Nephron (organoid): ENCODE measurements around the gene SRRM2.

Experiments used
- H3K27ac Mint-ChIP-seq, 3 experiments: 2 replicates each; pipeline ENCODE4 v1.8.0; 2020; ENCODE audit warnings: mixed read lengths in 3 of 3, mild to moderate bottlenecking in 2 of 3, moderate library complexity in 1 of 3
- H3K27me3 Mint-ChIP-seq: 2 replicates; pipeline ENCODE4 v1.8.0; 2021; ENCODE audit warnings: low read depth, mild to moderate bottlenecking, moderate library complexity, mixed read lengths
- H3K36me3 Mint-ChIP-seq: 2 replicates; pipeline ENCODE4 v1.8.0; 2020; ENCODE audit warnings: low read depth, mixed read lengths
- H3K4me1 Mint-ChIP-seq: 2 replicates; pipeline ENCODE4 v1.8.0; 2020; ENCODE audit warnings: mixed read lengths
- H3K4me3 Mint-ChIP-seq, 3 experiments: 2 replicates each; pipeline ENCODE4 v1.8.0; 2020; ENCODE audit warnings: mild to moderate bottlenecking in 3 of 3, mixed read lengths in 3 of 3, moderate library complexity in 2 of 3
- H3K9me3 Mint-ChIP-seq: 2 replicates; pipeline ENCODE4 v1.8.0; 2020; ENCODE audit warnings: mixed read lengths
- CTCF ChIP-seq, 3 experiments: fragments of 200-600 bp; sonication (generic); IDR thresholded peaks; one replicate each; pipeline ENCODE4 v1.5.0; 2021; ENCODE audit warnings: antibody characterized with exemption in 3 of 3; ENCODE audit not compliant: unreplicated experiment in 3 of 3

The SRRM2 gene

GRCh38 chr16:2706085-2706484, 46.4 kb upstream of the SRRM2 start:
- Mint-ChIP-seq H3K9me3 (no peaks in the 10 kb centered on the region), H3K4me3 (no peak overlapping the region), H3K4me1 (no peaks in the 10 kb centered on the region), H3K36me3 (peaks cover 3% of the 10 kb centered on the region), H3K27me3 (no peaks in the 10 kb centered on the region), H3K27ac (no peak overlapping the region)
- TF ChIP-seq CTCF (IDR thresholded peaks at IDR 0.05; ENCODE audit: unreplicated experiment in 3 of 3) = no peak

GRCh38 chr16:2706611-2707311, 45.7 kb upstream of the SRRM2 start:
- H3K4me3 Mint-ChIP-seq = no peak overlapping the region
- TF ChIP-seq CTCF (IDR thresholded peaks at IDR 0.05; ENCODE audit: unreplicated experiment in 3 of 3) = no peak
- no peaks in the 10 kb centered on the region for H3K27me3 Mint-ChIP-seq
- H3K36me3 Mint-ChIP-seq = peaks cover 3% of the 10 kb centered on the region
- no peak overlapping the region for H3K27ac Mint-ChIP-seq
- no peaks in the 10 kb centered on the region for H3K9me3 Mint-ChIP-seq
- no peaks in the 10 kb centered on the region for H3K4me1 Mint-ChIP-seq

- no peak for TF ChIP-seq CTCF (IDR thresholded peaks at IDR 0.05; ENCODE audit: unreplicated experiment in 3 of 3)
- no peaks in the 10 kb centered on the region for H3K27me3 Mint-ChIP-seq
- no peak overlapping the region for H3K27ac Mint-ChIP-seq
- no peaks in the 10 kb centered on the region for H3K4me1 Mint-ChIP-seq
- no peak overlapping the region for H3K4me3 Mint-ChIP-seq
- H3K36me3 Mint-ChIP-seq = peaks cover 3% of the 10 kb centered on the region
- no peaks in the 10 kb centered on the region for H3K9me3 Mint-ChIP-seq
These were observed 44.8 kb upstream of the SRRM2 start for GRCh38 chr16:2707368-2708289.

DNA sequence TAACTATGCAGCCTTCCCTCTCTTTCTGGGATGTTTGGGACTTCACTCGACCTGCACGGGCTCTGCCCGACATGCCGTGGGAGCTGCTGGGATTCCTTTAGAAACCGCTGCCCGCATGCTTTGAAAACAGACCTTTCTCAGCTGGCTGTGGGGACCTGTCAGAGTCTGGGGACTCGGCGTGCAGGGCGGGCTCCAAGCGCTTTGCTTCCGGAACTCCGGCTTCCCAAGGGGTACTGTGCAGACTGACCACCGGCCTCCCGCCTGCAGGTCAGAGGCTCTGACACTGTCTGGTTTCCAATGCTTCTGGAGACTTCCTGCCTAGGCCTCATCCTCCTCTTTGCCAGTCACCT, 44.2 kb upstream of the SRRM2 start:
- H3K27ac Mint-ChIP-seq = no peak overlapping the region
- peaks cover 3% of the 10 kb centered on the region for H3K36me3 Mint-ChIP-seq
- no peak for TF ChIP-seq CTCF (IDR thresholded peaks at IDR 0.05; ENCODE audit: unreplicated experiment in 3 of 3)
- no peak overlapping the region for H3K4me3 Mint-ChIP-seq
- H3K27me3 Mint-ChIP-seq = no peaks in the 10 kb centered on the region
- no peaks in the 10 kb centered on the region for H3K9me3 Mint-ChIP-seq
- H3K4me1 Mint-ChIP-seq = no peaks in the 10 kb centered on the region

DNA sequence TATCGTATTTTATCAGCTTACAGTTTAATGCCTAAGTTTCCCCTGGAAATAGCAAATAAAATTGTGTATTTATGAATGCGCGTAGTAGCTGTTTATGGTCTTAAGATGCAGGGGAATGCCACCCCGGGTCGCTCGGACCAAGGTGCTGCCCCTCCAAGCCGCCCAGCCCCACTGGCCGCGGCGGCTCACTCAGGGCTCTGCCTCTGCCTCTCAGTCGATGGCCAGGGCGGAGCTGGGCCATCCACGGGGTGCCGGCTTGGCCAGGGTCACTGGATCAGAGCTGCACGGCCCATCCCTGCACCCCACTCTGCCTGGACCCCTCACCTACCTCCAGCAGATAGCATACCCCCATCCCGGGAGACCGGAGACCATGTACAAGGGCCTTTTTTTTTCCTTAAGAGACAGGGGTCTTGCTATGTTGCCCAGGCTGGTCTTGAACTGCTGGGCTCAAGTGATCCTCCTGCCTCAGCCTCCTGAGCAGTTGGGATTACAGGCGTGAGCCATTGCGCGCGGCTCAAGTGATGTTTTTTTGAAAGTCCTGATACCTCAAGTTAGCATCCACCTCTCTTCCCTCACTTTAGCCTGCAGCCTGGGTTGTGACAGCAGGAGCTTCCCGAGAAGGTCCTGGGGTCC, 43.4 kb upstream of the SRRM2 start:
- no peak overlapping the region for H3K27ac Mint-ChIP-seq
- no peaks in the 10 kb centered on the region for H3K27me3 Mint-ChIP-seq
- no peak overlapping the region for H3K4me3 Mint-ChIP-seq
- H3K36me3 Mint-ChIP-seq = peaks cover 3% of the 10 kb centered on the region
- H3K4me1 Mint-ChIP-seq = no peaks in the 10 kb centered on the region
- TF ChIP-seq CTCF (IDR thresholded peaks at IDR 0.05; ENCODE audit: unreplicated experiment in 3 of 3) = no peak
- no peaks in the 10 kb centered on the region for H3K9me3 Mint-ChIP-seq
